Endothelial cell of umbilical vein (primary cell): ENCODE measurements around the gene FAM131B. TPM values are rescaled to one million over a fixed set of nuclear protein-coding genes. Genes with fewer than 3 reads are reported as not detected.

ENCODE experiments used
- BruUV-seq: library from RNA; stranded (reverse); fragments of 400-500 nt; replicated peaks from 2 replicates; lab custom pipeline; 2021; lab: Mats Ljungman, UMichigan
- CTCF ChIA-PET: fragments of 300-600, 350-600 bp; sonication (Branson Sonifier 250); formaldehyde crosslinking; loops from one replicate; lab custom pipeline; 2021; ENCODE audit warnings: antibody characterized with exemption, inconsistent platforms; lab: Charles Lee
- POLR2A ChIA-PET: fragments of 300-600, 350-600 bp; sonication (Branson Sonifier 250); formaldehyde crosslinking; loops from one replicate; lab custom pipeline; 2021; ENCODE audit warnings: antibody characterized with exemption, inconsistent platforms; lab: Charles Lee
- DNase-seq: peaks from one replicate; pipeline ENCODE4 v3.0.0-alpha.2; 2011; ENCODE audit warnings: low read depth, low spot score
- FAIRE-seq: peaks from 2 replicates; lab custom pipeline; 2011; peaks lifted over from hg19 to GRCh38; lab: Jason Lieb, UNC
- H2AFZ ChIP-seq: 2 replicates; pipeline ENCODE4 v1.6.0; 2012; ENCODE audit warnings: low read depth, low read length, control low read depth, inconsistent platforms
- H3K27ac ChIP-seq: 2 replicates; pipeline ENCODE4 v1.5.1; 2011; ENCODE audit warnings: low read depth, mild to moderate bottlenecking, control low read depth, low read length, moderate library complexity; ENCODE audit not compliant: insufficient read depth
- H3K27me3 ChIP-seq, 2 experiments: 2 replicates each; pipeline versions ENCODE4 v1.6.0 to v1.6.1; 2011; ENCODE audit warnings: low read length in 2 of 2, mixed read lengths in 1 of 2; ENCODE audit not compliant: control insufficient read depth in 2 of 2, insufficient read depth in 2 of 2
- H3K36me3 ChIP-seq, 2 experiments: 2 replicates in 1 of 2; 3 replicates in 1 of 2; pipeline ENCODE4 v1.5.1; 2011; ENCODE audit warnings: low read length in 2 of 2, mild to moderate bottlenecking in 1 of 2, moderate library complexity in 1 of 2; ENCODE audit not compliant: control insufficient read depth in 2 of 2, insufficient read depth in 2 of 2; ENCODE audit errors: extremely low read depth in 1 of 2
- H3K4me1 ChIP-seq: 3 replicates; pipeline ENCODE4 v1.5.1; 2011; ENCODE audit warnings: mild to moderate bottlenecking, low read length; ENCODE audit not compliant: control insufficient read depth, insufficient read depth; ENCODE audit errors: extremely low read depth
- H3K4me2 ChIP-seq: 2 replicates; pipeline ENCODE4 v1.6.1; 2011; ENCODE audit warnings: low read length, control low read depth, mixed read lengths; ENCODE audit not compliant: insufficient read depth
- H3K4me3 ChIP-seq, 3 experiments: fragments of 200-600 bp in 1 of 3; sonication (generic), shearing (Covaris generic) in 1 of 3; replicated peaks in 1 of 3; 2 replicates each; pipeline ENCODE4 v1.5.1; 2011 to 2016; ENCODE audit warnings: control low read depth in 3 of 3, low read length in 3 of 3, mild to moderate bottlenecking in 2 of 3, inconsistent platforms in 1 of 3, low read depth in 1 of 3, moderate library complexity in 1 of 3; ENCODE audit not compliant: insufficient read depth in 1 of 3
- H3K79me2 ChIP-seq: 2 replicates; pipeline ENCODE4 v1.6.0; 2012; ENCODE audit warnings: low read length, inconsistent platforms; ENCODE audit not compliant: control insufficient read depth, insufficient read depth
- H3K9ac ChIP-seq: replicated peaks from 2 replicates; pipeline ENCODE3; 2011; ENCODE audit warnings: low read length, control low read depth; ENCODE audit not compliant: insufficient read depth; ENCODE audit errors: extremely low read depth
- H3K9me1 ChIP-seq: replicated peaks from 3 replicates; pipeline ENCODE4 v1.6.0; 2011; ENCODE audit warnings: mild to moderate bottlenecking, low read length; ENCODE audit not compliant: control insufficient read depth, insufficient read depth; ENCODE audit errors: extremely low read depth
- H3K9me3 ChIP-seq: replicated peaks from 2 replicates; pipeline ENCODE4 v1.5.1; 2012; ENCODE audit warnings: low read length, inconsistent platforms; ENCODE audit not compliant: control insufficient read depth, insufficient read depth
- H4K20me1 ChIP-seq: replicated peaks from 2 replicates; pipeline ENCODE3; 2011; ENCODE audit warnings: mild to moderate bottlenecking, low read length; ENCODE audit not compliant: control insufficient read depth, insufficient read depth; ENCODE audit errors: extremely low read depth
- EZH2 ChIP-seq: IDR thresholded peaks from 2 replicates; pipeline ENCODE4 v1.6.1; 2012; ENCODE audit warnings: borderline replicate concordance, low read depth, mild to moderate bottlenecking, moderate library complexity, low read length, inconsistent platforms; ENCODE audit not compliant: severe bottlenecking
- FOS ChIP-seq: IDR thresholded peaks from 2 replicates; pipeline ENCODE4 v1.6.1; 2011; ENCODE audit warnings: mild to moderate bottlenecking, low read length, moderate library complexity, borderline replicate concordance; ENCODE audit not compliant: insufficient read depth
- GATA2 ChIP-seq: IDR thresholded peaks from 2 replicates; pipeline ENCODE4 v1.7.0; 2011; ENCODE audit warnings: low read depth, mild to moderate bottlenecking, moderate library complexity, mixed read lengths, low read length; ENCODE audit not compliant: insufficient read length, insufficient read depth
- JUN ChIP-seq: IDR thresholded peaks from 2 replicates; pipeline ENCODE4 v1.6.1; 2011; ENCODE audit warnings: borderline replicate concordance, low read depth; ENCODE audit not compliant: insufficient read length, insufficient read depth
- MYC ChIP-seq: IDR thresholded peaks from one replicate; pipeline ENCODE4 v1.6.1; 2011; ENCODE audit warnings: mild to moderate bottlenecking, low read depth, low read length
- POLR2A ChIP-seq: IDR thresholded peaks from 2 replicates; pipeline ENCODE4 v1.6.1; 2012; ENCODE audit warnings: low read depth, mild to moderate bottlenecking, control low read depth, low read length
- dilution Hi-C: fragments of 300-500 bp; cut with MboI; formaldehyde crosslinking; loops from one replicate; pipeline ENCODE4 v1.15.0; 2019; ENCODE audit warnings: low sequenced_read_pairs; ENCODE audit not compliant: extremely low pct_ligation_motif_present
- intact Hi-C: fragments of 100-400 bp; cut with micrococcal nuclease; formaldehyde crosslinking; loops from one replicate; pipeline ENCODE4 v1.10.0; 2022
- polyA plus RNA-seq, 4 experiments: library from polyadenylated mRNA; depleted of rRNA in 3 of 4; stranded (reverse) in 3 of 4; unstranded in 1 of 4; fragments of >200 nt; gene quantifications; 2 replicates each; pipeline versions ENCODE4 v1.2.1 to v1.2.3, GENCODE V29; 2011 to 2012; ENCODE audit warnings: missing spikeins in 1 of 4
- total RNA-seq: library from RNA; stranded (reverse); gene quantifications from 2 replicates; pipeline ENCODE4 v1.2.3, GENCODE V29; 2021
- TF ChIP-seq, protein P1 (sequence below): IDR thresholded peaks from 2 replicates; pipeline ENCODE4 v1.6.1; 2011; ENCODE audit not compliant: insufficient read depth, insufficient read length
- TF ChIP-seq, protein P2 (sequence below), 2 donors: IDR thresholded peaks; 1 replicate in 1 of 2; 2 replicates in 1 of 2; pipeline ENCODE4 v1.5.1; 2011; ENCODE audit warnings: low read length in 2 of 2, mild to moderate bottlenecking in 2 of 2, moderate library complexity in 2 of 2, control low read depth in 1 of 2, inconsistent platforms in 1 of 2, low read depth in 1 of 2; ENCODE audit not compliant: insufficient read depth in 1 of 2; ENCODE audit errors: extremely low read depth in 1 of 2

Gene FAM131B
- total and polyA plus RNA-seq, 2 donors (not counting 3 experiments of a cell fraction or from before 2014, with no cell fraction given): 1.6 to 1.8 TPM

DNA sequence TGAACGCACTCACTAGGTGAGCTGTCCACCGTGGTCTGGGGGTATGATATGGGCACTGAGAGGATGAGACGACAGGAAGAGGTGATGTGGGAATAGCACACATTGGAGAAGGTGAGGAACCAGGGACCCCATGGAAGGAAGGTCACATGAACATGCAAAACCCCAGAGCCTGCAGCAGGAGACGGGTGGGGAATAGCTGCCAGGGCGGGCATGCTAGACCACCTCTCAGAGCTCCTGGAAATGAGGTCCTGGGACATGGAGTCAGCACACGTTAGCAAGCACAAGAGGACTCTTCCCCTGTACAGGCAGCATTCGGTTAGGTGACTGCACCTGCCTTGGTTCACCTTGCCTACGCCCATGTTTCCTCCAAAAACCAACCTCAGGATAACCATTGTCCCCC, 8.1 kb downstream of the FAM131B start:
- H4K20me1 ChIP-seq: no peaks in the 10 kb centered on the region
- no peak overlapping the region for H3K27ac ChIP-seq
- BruUV-seq: no TSS peak
- POLR2A ChIA-PET: no interaction called here
- DNase-seq (no peak), FAIRE-seq (no peak)
- no peaks in the 10 kb centered on the region for H3K9me3 ChIP-seq
- H3K79me2 ChIP-seq: no peaks in the 10 kb centered on the region
- no peaks in the 10 kb centered on the region for H3K9me1 ChIP-seq
- H3K27me3 ChIP-seq: peaks cover 1 to 3% of the 10 kb centered on the region in 2 experiments
- dilution Hi-C loops (no loop called here), intact Hi-C loops (no loop called here)
- no peak overlapping the region for H3K4me3 ChIP-seq
- TF ChIP-seq FOS: no peak
- no peak for TF ChIP-seq GATA2
- TF ChIP-seq MYC: no peak
- TF ChIP-seq POLR2A: no peak
- TF ChIP-seq JUN: no peak
- no peak for TF ChIP-seq EZH2
- TF ChIP-seq, protein P1, sequence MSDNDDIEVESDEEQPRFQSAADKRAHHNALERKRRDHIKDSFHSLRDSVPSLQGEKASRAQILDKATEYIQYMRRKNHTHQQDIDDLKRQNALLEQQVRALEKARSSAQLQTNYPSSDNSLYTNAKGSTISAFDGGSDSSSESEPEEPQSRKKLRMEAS: no peak
- H2AFZ ChIP-seq: no peak overlapping the region
- H3K4me1 ChIP-seq: no peaks in the 10 kb centered on the region
- CTCF ChIA-PET: interaction anchor here (1.0 to 1.2 kb wide), 2 partner anchors 9 to 18 kb away, joined by 3 to 5 read pairs; no protein-coding TSS in a partner anchor
- no peak overlapping the region for H3K4me2 ChIP-seq
- no peak overlapping the region for H3K9ac ChIP-seq
- no peaks in the 10 kb centered on the region for H3K36me3 ChIP-seq

DNA sequence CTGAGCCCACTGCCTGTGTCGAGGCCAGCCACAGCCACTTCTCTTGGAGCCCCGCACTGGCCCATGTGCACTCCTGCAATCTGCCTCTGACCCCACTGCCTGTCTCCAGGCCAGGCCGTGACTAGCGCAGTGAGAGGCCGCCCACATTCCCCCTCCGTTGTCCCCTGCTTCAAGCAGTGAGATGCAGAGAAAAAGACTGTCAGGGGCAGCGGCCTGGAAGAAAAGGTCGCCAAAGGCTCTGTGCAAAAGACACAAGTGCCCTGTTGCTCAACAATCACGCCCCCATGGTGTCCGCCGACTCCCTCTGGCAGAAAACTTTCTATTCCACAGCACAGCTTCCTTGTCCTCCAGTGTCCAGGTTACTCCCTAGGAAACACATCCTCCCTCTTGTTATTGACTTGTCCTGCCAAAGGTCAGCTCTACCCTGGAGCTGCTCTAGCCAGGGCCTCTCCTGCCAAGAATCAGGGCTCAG, 9.9 kb downstream of the FAM131B start:
- Histone ChIP-seq H3K9me3 (no peaks in the 10 kb centered on the region), H3K4me2 (no peak overlapping the region), H3K4me1 (no peaks in the 10 kb centered on the region), H3K79me2 (no peaks in the 10 kb centered on the region), H3K9ac (no peak overlapping the region), H3K27ac (no peak overlapping the region), H3K36me3 (no peaks in the 10 kb centered on the region), H3K4me3 (no peak overlapping the region), H4K20me1 (no peaks in the 10 kb centered on the region), H3K27me3 (peaks cover 9 to 16% of the 10 kb centered on the region in 2 experiments), H3K9me1 (no peaks in the 10 kb centered on the region), H2AFZ (no peak overlapping the region)
- dilution Hi-C loops: no loop called here
- FAIRE-seq (no peak), DNase-seq (no peak)
- intact Hi-C loops: no loop called here
- no TSS peak for BruUV-seq
- ChIA-PET POLR2A (no interaction called here), CTCF (no interaction called here)
- no peak for TF ChIP-seq POLR2A
- TF ChIP-seq GATA2: no peak
- TF ChIP-seq, protein P2, sequence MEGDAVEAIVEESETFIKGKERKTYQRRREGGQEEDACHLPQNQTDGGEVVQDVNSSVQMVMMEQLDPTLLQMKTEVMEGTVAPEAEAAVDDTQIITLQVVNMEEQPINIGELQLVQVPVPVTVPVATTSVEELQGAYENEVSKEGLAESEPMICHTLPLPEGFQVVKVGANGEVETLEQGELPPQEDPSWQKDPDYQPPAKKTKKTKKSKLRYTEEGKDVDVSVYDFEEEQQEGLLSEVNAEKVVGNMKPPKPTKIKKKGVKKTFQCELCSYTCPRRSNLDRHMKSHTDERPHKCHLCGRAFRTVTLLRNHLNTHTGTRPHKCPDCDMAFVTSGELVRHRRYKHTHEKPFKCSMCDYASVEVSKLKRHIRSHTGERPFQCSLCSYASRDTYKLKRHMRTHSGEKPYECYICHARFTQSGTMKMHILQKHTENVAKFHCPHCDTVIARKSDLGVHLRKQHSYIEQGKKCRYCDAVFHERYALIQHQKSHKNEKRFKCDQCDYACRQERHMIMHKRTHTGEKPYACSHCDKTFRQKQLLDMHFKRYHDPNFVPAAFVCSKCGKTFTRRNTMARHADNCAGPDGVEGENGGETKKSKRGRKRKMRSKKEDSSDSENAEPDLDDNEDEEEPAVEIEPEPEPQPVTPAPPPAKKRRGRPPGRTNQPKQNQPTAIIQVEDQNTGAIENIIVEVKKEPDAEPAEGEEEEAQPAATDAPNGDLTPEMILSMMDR (IDR thresholded peaks at IDR 0.05; ENCODE audit: extremely low read depth in 1 of 2, insufficient read depth in 1 of 2, low read depth in 1 of 2, low read length in 2 of 2): no peak
- TF ChIP-seq, protein P1: no peak
- no peak for TF ChIP-seq MYC
- TF ChIP-seq JUN: no peak
